ENCODE results near the gene DIS3L. TPM values are rescaled to one million over a fixed set of nuclear protein-coding genes. Genes with fewer than 3 reads are reported as not detected.
"Not testable (repeated sequence)": the region's sequence is repeated elsewhere in the genome, so short reads cannot be mapped to it uniquely, and the experiment has no call there.

DIS3L gene
- polyA plus RNA-seq (ENCODE audit: insufficient read length) = 30.3 TPM

GRCh38 chr15:66293419-66294156, at the start of gene DIS3L:
Gene DIS3L, plus strand, starts transcription at chr15:66293568. Its CDS starts 29 bp downstream, at chr15:66293597.
- DNase-seq = peak; percentile 67

DNA sequence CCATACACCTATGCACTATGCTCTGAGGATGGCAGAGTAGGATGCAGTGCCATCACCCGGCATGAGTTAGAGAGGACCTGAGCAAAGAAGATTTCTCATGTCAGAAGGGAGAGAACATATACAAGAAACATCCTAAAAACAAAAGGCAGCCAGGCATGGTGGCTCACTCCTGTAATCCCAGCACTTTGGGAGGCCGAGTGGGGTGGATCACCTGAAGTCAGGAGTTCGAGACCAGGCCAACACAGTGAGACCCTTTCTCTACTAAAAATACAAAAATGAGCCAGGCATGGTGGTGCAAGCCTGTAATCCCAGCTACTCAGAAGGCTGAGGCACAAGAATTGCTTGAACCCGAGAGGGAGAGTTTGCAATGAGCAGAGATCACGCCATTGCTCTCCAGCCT, 47.5 kb upstream of the DIS3L start:
- not testable (repeated sequence) for DNase-seq

DNA sequence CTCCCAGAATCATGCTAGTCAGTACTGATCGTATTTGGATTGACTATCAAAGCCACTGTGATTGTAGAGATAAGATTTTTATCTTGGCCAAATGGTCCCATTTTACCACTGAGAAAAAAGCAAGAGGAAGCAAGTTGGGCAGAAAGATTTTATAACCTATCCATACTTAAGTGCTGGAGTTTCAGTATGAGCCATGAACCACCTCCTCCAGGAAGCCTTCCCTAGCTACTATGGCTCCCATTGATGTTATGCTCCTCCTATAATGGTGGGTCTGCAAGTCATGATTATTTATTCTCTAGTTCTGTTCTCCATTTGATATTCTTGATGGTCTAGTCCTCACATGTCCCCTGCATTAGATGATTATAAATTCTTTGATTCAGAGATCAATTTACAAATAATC, 46.4 kb upstream of the DIS3L start:
- no peak for DNase-seq

- no peak for DNase-seq
These were observed 43.7 kb upstream of the DIS3L start for GRCh38 chr15:66249605-66250174.

DNA sequence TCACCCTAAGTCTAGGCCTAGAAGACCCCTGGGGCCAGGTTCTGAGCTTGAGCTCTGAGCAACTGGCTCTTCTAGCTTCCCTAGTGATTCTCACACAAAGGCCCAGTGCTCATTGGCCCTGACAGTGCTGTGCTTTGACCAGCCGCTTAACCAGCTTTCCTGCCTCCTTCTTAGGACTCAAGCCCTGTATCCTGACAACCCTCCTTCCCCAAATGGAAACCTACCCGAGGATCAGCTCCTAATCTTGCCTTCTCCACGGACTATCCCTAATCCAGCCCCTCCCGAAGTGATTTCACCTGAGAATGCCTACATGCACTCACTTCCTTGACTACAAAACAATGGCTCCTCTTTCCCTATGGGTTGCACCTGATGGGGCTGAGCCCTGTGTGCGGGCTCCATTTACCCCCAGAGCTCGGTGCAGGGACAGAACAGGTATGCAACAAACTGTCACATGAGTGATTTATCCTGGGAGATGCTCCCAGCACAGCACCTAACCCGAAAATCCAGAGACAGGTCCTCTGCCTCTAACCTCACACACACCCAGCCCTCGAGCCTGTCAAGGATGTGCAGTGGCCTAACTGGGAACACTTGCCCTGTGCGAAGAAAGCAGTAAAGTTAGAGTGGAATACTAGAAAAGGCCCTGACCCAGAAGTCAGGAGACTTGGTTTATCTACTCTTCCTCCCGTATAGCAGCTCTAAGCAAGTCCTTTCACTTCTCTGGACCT, 42.1 kb upstream of the DIS3L start:
- DNase-seq = no peak

- peak; percentile 40 for DNase-seq
These were observed 41.3 kb upstream of the DIS3L start for GRCh38 chr15:66251790-66252684.

- DNase-seq = no peak
These were observed 40.5 kb upstream of the DIS3L start for GRCh38 chr15:66252685-66253417.

GRCh38 chr15:66253418-66254088, 39.8 kb upstream of the DIS3L start, which contains the start of gene MEGF11:
Gene MEGF11, minus strand, starts transcription at chr15:66253750. Its CDS starts 125,347 bp downstream, at chr15:66128403.
- DNase-seq = peak; percentile 34

DNA sequence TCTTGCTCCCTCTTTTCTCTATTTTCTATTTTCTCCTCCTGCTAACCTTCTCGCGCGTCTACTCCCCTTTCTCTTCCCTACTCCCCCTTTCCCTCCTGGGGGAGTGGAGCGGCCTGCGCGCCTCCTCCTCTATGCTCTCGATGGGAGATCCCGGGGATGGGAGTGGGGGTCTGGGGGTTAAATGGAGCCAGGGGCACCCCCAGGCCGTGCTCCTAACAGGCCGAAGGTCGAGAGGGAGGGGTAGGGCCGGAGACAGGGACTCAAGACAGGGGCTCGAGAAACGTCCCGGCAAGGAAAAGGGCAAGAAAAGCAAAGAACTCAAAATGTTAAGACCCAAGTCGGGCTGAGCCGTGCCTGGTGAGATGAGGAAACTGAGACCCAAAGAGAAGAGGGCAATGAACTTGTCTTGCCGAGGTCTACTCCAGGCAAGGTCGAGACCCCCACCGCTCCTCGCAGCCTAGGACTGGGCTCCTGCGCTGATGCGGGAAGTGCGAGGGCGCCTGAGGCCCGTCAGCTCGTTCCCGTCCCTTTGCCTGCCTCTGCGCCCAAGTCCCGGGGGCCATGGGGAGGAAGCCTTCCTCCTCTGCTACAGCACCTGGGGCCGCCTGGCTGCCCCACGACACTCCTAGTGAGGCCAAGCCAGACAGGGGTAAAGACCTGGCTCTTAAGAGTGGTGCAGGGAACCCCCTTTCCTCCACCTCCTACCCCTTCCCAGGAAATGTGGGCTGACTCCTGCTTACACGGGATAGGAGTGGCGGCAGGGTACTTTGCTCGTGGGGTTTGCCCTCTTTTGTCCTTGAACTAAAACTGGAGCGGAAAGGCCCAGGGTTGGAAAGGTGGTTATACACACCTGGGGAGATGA, 39.0 kb upstream of the DIS3L start:
- DNase-seq = no peak

- DNase-seq = no peak
These were observed 38.3 kb upstream of the DIS3L start for GRCh38 chr15:66254951-66255676.

DNA sequence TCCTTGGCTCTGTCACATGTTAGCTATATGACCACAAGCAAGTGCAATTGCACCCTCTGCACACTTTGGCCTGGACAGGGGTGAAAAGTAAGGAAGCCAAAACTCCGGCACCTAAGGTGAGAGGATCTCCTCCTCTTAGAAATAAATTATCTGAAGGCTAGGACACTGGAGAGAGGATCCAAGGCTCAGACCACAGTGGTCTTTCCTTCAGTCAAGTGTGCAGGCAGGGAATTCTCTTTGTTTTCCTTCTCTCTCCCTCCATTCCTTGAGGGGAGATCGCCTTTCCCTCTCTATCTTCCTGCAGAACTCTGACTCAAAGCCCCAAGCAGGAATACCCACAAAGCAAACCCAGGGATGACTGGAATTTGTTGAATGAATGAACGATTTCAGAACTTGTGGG, 36.7 kb upstream of the DIS3L start:
- DNase-seq = no peak

- DNase-seq = no peak
These were observed 32.3 kb upstream of the DIS3L start for GRCh38 chr15:66261056-66261455.

GRCh38 chr15:66262837-66263236, 30.5 kb upstream of the DIS3L start:
- DNase-seq = not testable (repeated sequence)

- no peak for DNase-seq
These were observed 28.4 kb upstream of the DIS3L start for GRCh38 chr15:66264859-66265513.

DNA sequence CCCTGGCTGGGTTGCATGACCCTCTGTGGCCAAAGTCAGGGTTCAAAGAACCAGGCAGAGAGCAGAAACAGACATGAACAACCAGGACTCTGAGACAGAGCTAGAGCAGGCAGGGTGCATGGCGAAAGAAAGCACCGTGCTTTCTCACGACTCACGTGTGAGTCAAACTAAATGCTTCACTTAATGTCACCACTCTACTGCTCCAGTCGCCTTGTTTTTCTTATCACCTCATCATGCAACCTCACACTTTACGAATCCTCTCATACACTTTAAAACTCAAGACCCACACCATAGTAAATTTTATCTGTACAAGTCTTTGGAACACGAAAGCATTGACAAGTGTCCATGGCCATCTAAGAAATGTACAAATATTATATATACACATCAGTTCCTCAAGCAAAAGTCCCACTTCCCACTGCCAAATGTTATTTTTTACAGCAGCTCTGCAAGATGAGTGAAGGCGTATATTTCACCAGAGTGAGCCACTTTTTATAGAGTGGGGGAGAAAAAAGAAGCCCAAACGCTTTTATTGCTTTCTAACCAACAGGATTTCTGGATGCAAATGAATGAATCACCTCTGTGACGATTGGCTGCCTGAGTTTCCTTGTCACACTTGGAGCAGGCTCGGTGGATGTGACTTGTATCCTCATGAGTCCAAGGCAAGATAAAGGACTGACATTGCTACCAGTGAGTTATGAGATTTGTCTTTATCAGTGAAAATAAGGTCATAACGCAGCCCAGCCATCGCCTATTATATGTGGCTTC, 23.9 kb upstream of the DIS3L start:
- no peak for DNase-seq

DNA sequence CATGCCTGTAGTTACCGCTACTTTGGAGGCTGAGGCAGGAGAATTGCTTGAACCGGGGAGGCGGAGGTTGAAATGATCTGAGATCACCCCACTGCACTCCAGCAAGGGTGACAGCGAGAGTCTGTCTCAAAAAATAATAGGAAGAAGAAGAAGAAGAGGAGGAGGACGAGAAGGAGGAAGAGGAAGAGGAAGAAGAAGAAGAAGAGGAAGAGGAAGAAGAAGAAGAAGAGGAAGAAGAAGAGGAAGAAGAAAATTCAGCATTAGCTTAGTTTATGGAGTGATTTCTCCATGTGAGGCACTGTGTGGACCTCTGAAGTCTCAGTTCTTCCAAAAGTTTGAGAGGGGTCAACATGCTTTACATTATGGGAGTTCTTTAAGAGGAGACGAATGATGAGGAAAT, 22.4 kb upstream of the DIS3L start:
- no peak for DNase-seq

DNA sequence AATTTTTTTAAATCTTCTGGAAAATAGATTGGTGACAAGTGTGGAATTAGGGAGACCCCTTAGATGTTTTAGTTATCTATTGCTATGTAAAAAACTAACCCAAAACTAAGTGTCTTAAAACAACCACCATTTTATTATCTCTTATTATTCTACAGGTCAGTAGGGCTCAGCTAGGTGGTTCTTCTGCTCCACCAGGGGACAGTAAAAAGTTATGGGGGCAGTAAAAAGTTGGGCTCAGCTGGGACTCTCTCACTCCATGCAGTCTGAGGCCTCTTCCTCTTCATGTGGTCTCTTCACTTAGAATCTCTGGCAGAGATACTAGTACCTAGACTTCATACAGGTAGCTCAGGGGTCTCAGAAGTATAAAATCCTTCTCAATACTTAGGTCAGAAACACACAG, 18.0 kb upstream of the DIS3L start:
- no peak for DNase-seq

DNA sequence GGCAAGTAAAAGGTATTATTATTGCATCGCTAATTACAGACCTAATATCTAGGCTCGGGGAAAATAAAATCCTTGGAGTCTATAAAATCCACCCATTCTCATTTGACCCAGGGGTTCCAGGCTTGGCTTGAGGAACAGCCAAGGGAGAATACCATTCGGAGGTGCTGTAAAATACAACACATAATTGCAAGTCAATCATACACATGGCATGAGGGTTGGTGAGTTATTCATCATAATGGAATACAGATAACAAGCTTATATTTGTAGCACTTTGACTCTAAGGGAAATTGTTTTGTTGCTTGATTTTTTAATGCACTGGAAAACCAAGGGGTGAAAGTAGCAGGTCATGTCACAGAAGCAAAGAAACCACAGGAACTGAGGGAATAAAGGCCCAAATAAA, 16.8 kb upstream of the DIS3L start:
- DNase-seq = no peak
